Astrocyte (in vitro differentiated cells and primary cell): ENCODE measurements around the gene MYMK.

Experiments used
- EZH2 ChIP-seq: IDR thresholded peaks from 2 replicates; pipeline ENCODE4 v1.6.1; 2012; ENCODE audit warnings: mild to moderate bottlenecking, low read length, inconsistent platforms; ENCODE audit not compliant: insufficient read depth
- TF ChIP-seq, protein P1 (sequence below): IDR thresholded peaks from 2 replicates; pipeline ENCODE4 v1.5.1; 2011; ENCODE audit warnings: low read depth, mild to moderate bottlenecking, inconsistent platforms, low read length, moderate library complexity; ENCODE audit not compliant: insufficient read depth

DNA sequence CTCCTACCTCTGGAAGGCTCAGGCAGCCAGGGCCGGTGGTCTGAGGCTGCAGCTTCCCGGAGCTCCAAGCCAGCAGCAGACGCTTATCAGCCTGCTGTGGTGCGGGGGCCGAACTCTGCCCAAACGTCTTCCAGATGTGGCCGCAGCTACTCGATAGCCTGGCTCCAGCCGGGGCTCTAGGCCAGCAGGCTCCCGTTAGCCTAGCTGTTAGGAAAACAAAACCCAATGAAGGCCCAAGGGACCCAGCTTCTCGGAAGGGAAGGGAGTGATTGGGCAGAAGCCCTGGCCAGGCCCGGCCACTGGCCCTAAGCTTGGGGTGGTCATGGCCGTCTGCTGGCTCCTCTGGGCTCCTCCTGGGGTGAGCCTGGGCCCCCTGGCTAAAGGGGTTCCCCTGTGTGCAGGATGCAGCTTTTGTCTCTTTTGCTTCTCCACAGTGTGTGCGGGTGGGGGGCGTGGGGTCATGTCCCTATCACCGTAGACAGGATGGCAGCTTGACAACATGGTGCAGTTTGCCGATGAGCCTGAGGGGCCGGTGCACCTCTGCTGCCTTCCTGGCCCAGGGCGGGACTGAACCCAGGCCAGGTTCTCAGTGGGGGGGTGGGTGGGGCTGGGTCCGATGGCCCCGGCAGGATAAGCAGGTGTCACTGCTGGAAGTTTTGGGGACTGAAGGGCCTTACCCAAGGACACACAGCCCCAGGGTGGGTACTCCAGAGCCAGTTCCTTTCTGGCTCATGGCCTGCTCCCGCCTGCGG is 18.7 kb downstream of the MYMK start:
- TF ChIP-seq EZH2 = no peak
- TF ChIP-seq, protein P1, sequence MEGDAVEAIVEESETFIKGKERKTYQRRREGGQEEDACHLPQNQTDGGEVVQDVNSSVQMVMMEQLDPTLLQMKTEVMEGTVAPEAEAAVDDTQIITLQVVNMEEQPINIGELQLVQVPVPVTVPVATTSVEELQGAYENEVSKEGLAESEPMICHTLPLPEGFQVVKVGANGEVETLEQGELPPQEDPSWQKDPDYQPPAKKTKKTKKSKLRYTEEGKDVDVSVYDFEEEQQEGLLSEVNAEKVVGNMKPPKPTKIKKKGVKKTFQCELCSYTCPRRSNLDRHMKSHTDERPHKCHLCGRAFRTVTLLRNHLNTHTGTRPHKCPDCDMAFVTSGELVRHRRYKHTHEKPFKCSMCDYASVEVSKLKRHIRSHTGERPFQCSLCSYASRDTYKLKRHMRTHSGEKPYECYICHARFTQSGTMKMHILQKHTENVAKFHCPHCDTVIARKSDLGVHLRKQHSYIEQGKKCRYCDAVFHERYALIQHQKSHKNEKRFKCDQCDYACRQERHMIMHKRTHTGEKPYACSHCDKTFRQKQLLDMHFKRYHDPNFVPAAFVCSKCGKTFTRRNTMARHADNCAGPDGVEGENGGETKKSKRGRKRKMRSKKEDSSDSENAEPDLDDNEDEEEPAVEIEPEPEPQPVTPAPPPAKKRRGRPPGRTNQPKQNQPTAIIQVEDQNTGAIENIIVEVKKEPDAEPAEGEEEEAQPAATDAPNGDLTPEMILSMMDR = no peak
